Ovary (tissue), 9 donors: ENCODE measurements around the gene NECTIN2. TPM values are rescaled to one million over a fixed set of nuclear protein-coding genes. Genes with fewer than 3 reads are reported as not detected.
A peak's percentile ranks its signal among the peaks of the same experiment; 100 is the strongest.

Experiments
- DNase-seq, 5 donors: peaks; one replicate each; pipeline ENCODE4 v3.0.0-alpha.2; 2019 to 2020
- H3K27ac ChIP-seq, 2 donors: fragments of 200-600 bp; one replicate each; pipeline versions ENCODE4 v1.5.1 to v1.8.0; 2019 to 2022
- H3K27me3 ChIP-seq: fragments of 200-600 bp; one replicate; pipeline ENCODE4 v1.8.0; 2022
- H3K36me3 ChIP-seq: fragments of 200-600 bp; sonication (generic); one replicate; pipeline ENCODE4 v1.5.1; 2019
- H3K4me1 ChIP-seq: one replicate; pipeline ENCODE4 v1.8.1; 2013; ENCODE audit warnings: mild to moderate bottlenecking, moderate library complexity; ENCODE audit not compliant: insufficient read depth
- H3K4me3 ChIP-seq: fragments of 200-600 bp; sonication (generic); one replicate; pipeline ENCODE4 v1.5.1; 2017
- H3K9me3 ChIP-seq, 2 donors: fragments of 200-600 bp in 1 of 2; sonication (generic) in 1 of 2; one replicate each; pipeline versions ENCODE4 v1.5.1 to v1.8.1; 2013 to 2019; ENCODE audit warnings: mild to moderate bottlenecking in 1 of 2, moderate library complexity in 1 of 2
- EP300 ChIP-seq: sonication (generic); formaldehyde crosslinking; IDR thresholded peaks from one replicate; pipeline ENCODE4 v1.6.1; 2017; ENCODE audit warnings: antibody characterized with exemption
- POLR2A ChIP-seq: fragments of 450-650 bp; IDR thresholded peaks from one replicate; pipeline ENCODE4 v1.6.1; 2017; ENCODE audit warnings: antibody characterized with exemption, mild to moderate bottlenecking, moderate library complexity
- WGBS, 3 donors: extraction: QIAGEN DNeasy Blood & Tissue Kit in 1 of 3; methylation state at CpG; one replicate each; pipeline versions ENCODE4 v1.1.5 to v1.1.7; 2013 to 2017; 5-methylcytosine and 5-hydroxymethylcytosine counted together
- intact Hi-C, 4 donors: fragments of 100-400 bp; cut with DNase I; formaldehyde crosslinking; loops; one replicate each; pipeline versions ENCODE4 v1.11.0 to v1.15.1; 2022 to 2023
- polyA plus RNA-seq, 2 donors: library from polyadenylated mRNA; stranded (reverse); fragments of 200-250 nt in 1 of 2; fragments of 350-450 nt in 1 of 2; fragmentation: Illumina TruSeq in 1 of 2; extraction: RNeasy Lipid Tissue Mini Kit (QIAGEN cat#74804) in 1 of 2; gene quantifications; one replicate each; pipeline ENCODE4 v1.2.3, GENCODE V29; 2013 to 2014
- total RNA-seq, 7 donors: library from RNA; depleted of rRNA in 2 of 7; stranded (reverse); fragments of >200 nt in 2 of 7; fragmentation: NEBNext Ultra II Directional in 3 of 7; extraction: Animal tissue kit (Norgen Biotek cat#: 25700) in 3 of 7; gene quantifications; one replicate each; pipeline versions ENCODE4 v1.1.0 to v1.2.4, GENCODE V29; 2016 to 2023
- TF ChIP-seq, protein P1 (sequence below), 3 donors: fragments of 450-650 bp in 2 of 3; fragments of 200-600 bp in 1 of 3; IDR thresholded peaks; one replicate each; pipeline versions ENCODE4 v1.5.1 to v1.8.0; 2016 to 2022; ENCODE audit warnings: antibody characterized with exemption in 3 of 3, mild to moderate bottlenecking in 1 of 3
- donor health status: DM: no; HTN: no; CAD: no; lungs with moderate emphysema.
- donor health status: DM: no; HTN: no; CAD: no.
- donor health status: Bipolar disorder and iron deficiency.
- donor health status: DM: yes; HTN: yes; CAD: no.
- donor health status: DM: no; HTN: no; CAD: no.
- donor health status: DM: yes; HTN: yes; CAD: no.

The NECTIN2 gene
- total and polyA plus RNA-seq, 9 donors, result 37.8 to 185 (median 71.8) TPM

DNA sequence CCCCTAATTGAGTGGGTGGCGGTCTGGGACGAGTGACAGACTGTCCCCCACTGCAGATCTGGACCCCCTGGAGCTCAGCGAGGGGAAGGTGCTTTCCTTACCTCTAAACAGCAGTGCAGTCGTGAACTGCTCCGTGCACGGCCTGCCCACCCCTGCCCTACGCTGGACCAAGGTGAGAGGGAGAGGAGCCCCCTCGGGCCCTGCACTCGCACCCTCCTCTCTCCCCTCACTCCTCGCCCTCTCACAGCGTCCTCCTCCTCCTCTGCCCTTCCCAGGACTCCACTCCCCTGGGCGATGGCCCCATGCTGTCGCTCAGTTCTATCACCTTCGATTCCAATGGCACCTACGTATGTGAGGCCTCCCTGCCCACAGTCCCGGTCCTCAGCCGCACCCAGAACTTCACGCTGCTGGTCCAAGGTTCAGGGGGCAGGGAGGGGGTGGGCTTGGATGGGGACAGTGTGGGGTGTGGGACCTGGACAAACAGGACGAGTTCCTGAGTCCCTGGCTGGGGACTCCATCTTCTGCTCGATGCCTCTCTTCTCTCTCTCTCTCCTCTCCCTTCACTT is 27.5 kb upstream of the NECTIN2 start:
- no peak for DNase-seq
- intact Hi-C loops, result no loop called here
- Histone ChIP-seq H3K4me1 (peaks cover 9% of the 10 kb centered on the region), H3K27ac (no peak overlapping the region), H3K9me3 (no peaks in the 10 kb centered on the region), H3K36me3 (no peaks in the 10 kb centered on the region), H3K4me3 (no peak overlapping the region), H3K27me3 (no peaks in the 10 kb centered on the region)
- TF ChIP-seq EP300 (no peak), POLR2A (no peak)
- TF ChIP-seq, protein P1, sequence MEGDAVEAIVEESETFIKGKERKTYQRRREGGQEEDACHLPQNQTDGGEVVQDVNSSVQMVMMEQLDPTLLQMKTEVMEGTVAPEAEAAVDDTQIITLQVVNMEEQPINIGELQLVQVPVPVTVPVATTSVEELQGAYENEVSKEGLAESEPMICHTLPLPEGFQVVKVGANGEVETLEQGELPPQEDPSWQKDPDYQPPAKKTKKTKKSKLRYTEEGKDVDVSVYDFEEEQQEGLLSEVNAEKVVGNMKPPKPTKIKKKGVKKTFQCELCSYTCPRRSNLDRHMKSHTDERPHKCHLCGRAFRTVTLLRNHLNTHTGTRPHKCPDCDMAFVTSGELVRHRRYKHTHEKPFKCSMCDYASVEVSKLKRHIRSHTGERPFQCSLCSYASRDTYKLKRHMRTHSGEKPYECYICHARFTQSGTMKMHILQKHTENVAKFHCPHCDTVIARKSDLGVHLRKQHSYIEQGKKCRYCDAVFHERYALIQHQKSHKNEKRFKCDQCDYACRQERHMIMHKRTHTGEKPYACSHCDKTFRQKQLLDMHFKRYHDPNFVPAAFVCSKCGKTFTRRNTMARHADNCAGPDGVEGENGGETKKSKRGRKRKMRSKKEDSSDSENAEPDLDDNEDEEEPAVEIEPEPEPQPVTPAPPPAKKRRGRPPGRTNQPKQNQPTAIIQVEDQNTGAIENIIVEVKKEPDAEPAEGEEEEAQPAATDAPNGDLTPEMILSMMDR (IDR thresholded peaks at IDR 0.05), result no peak
- WGBS, 3 donors, result 90 to 94% (median 91%) methylated on average over 20 of the region's 20 CpGs

DNA sequence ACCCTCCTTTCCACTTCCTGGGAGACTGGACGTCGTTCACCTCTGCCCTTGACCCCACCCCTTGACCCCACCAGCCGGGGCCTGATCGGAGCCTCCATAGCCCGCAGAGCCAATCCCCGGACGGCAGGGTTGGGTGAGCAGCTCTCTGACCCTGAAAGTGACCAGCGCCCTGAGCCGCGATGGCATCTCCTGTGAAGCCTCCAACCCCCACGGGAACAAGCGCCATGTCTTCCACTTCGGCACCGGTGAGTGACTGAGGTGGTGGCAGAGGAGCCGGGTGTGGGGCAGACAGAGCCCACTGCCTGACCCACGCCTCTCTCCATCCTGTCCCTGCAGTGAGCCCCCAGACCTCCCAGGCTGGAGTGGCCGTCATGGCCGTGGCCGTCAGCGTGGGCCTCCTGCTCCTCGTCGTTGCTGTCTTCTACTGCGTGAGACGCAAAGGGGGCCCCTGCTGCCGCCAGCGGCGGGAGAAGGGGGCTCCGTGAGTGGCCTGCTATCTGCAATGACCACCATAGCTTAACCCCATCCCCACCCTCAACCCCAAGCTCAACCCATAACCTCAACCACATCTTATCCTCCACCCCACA is 26.8 kb upstream of the NECTIN2 start:
- Histone ChIP-seq H3K27ac (no peak overlapping the region), H3K36me3 (no peaks in the 10 kb centered on the region), H3K4me1 (peaks cover 9% of the 10 kb centered on the region), H3K27me3 (no peaks in the 10 kb centered on the region), H3K4me3 (no peak overlapping the region), H3K9me3 (no peaks in the 10 kb centered on the region)
- no peak for TF ChIP-seq POLR2A
- TF ChIP-seq, protein P1 (IDR thresholded peaks at IDR 0.05), result no peak
- no peak for TF ChIP-seq EP300
- 89 to 92% (median 89%) methylated on average over 28 of the region's 28 CpGs for WGBS, 3 donors
- intact Hi-C loops, result no loop called here
- DNase-seq, result no peak

DNA sequence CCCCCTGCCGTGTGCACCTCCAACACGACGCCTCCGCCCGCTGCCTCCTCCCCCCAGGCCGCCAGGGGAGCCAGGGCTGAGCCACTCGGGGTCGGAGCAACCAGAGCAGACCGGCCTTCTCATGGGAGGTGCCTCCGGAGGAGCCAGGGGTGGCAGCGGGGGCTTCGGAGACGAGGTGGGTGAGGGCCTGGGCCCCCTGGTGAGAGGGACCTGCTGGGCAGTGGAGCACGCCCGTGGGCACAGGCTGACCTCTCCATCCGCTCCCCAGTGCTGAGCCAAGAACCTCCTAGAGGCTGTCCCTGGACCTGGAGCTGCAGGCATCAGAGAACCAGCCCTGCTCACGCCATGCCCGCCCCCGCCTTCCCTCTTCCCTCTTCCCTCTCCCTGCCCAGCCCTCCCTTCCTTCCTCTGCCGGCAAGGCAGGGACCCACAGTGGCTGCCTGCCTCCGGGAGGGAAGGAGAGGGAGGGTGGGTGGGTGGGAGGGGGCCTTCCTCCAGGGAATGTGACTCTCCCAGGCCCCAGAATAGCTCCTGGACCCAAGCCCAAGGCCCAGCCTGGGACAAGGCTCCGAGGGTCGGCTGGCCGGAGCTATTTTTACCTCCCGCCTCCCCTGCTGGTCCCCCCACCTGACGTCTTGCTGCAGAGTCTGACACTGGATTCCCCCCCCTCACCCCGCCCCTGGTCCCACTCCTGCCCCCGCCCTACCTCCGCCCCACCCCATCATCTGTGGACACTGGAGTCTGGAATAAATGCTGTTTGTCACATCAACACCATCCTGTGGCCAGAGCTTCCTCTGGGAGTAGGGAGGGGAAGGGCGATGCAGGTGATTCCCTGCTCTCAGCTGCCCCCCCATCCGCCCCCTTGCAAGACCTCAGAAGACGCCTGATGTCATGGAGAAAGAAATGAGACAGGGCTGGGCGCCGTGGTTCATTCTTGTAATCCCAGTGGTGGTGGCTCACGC is 25.2 kb upstream of the NECTIN2 start:
- Histone ChIP-seq H3K9me3 (no peaks in the 10 kb centered on the region), H3K4me1 (peaks cover 9% of the 10 kb centered on the region), H3K27me3 (no peaks in the 10 kb centered on the region), H3K4me3 (no peak overlapping the region), H3K36me3 (no peaks in the 10 kb centered on the region), H3K27ac (peak overlapping the region; percentile 44 to 58)
- TF ChIP-seq EP300 (no peak), POLR2A (no peak)
- WGBS, 3 donors, result 10 to 16% (median 13%) methylated on average over 33 to 35 of the region's 35 CpGs
- DNase-seq, result peak; percentile 59 to 79 (median 68)
- intact Hi-C loops, result no loop called here

DNA sequence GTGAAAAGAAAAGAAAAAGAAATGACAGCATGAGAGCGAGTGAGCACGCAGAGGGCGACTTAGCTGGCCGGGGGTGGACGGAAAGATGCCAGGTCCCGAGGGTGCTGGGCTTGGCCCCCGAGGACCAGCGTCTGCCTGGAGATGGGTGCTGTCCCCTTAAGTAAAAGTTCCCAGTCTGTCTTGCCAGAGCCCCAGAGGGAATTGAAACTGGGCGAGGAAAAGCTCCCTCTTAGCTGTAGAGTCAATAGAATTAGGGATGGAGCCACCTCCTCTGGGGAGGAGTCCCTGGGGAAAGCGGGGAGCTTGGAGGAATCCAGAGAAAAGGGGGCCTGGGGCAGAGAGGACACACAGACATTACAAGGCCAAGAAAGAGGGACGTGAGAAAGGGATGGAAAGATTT is 23.9 kb upstream of the NECTIN2 start:
- Histone ChIP-seq H3K4me1 (peaks cover 9% of the 10 kb centered on the region), H3K27me3 (no peaks in the 10 kb centered on the region), H3K36me3 (no peaks in the 10 kb centered on the region), H3K4me3 (no peak overlapping the region), H3K9me3 (no peaks in the 10 kb centered on the region), H3K27ac (no peak overlapping the region)
- WGBS, 3 donors, result 52 to 53% (median 53%) methylated on average over 11 of the region's 11 CpGs
- TF ChIP-seq, protein P1 (IDR thresholded peaks at IDR 0.05), result no peak
- no peak for TF ChIP-seq POLR2A
- no peak for TF ChIP-seq EP300
- no peak for DNase-seq
- intact Hi-C loops, result no loop called here
